GM23338 (cell line): ENCODE measurements around the gene GRID2.

Source experiments
- CREB1 ChIP-seq: fragments of 250-450 bp; sonication (Bioruptor Pico); IDR thresholded peaks from 2 replicates; pipeline ENCODE4 v1.5.0; 2020; ENCODE audit warnings: low read depth, mild to moderate bottlenecking, moderate library complexity
- CTCF ChIP-seq, 2 experiments: fragments of 200-600 bp in 1 of 2; sonication (generic) in 1 of 2; conservative IDR thresholded peaks; 2 replicates each; pipeline versions ENCODE4 v1.5.1 to v1.6.1; 2016 to 2017; ENCODE audit warnings: antibody characterized with exemption in 2 of 2, low read depth in 2 of 2, mild to moderate bottlenecking in 2 of 2, moderate library complexity in 1 of 2
- ETS1 ChIP-seq: IDR thresholded peaks from 2 replicates; pipeline ENCODE4 v1.6.1; 2016; ENCODE audit warnings: antibody characterized with exemption
- EZH2 ChIP-seq: fragments of 200-600 bp; sonication (generic); IDR thresholded peaks from one replicate; pipeline ENCODE4 v1.8.0; 2017; ENCODE audit warnings: antibody characterized with exemption, mild to moderate bottlenecking, low read depth; ENCODE audit not compliant: unreplicated experiment
- EZH2phosphoT487 ChIP-seq: fragments of 200-600 bp; sonication (generic); IDR thresholded peaks from one replicate; pipeline ENCODE4 v1.8.1; 2018; ENCODE audit warnings: antibody characterized with exemption; ENCODE audit not compliant: unreplicated experiment
- JUNB ChIP-seq: IDR thresholded peaks from one replicate; pipeline ENCODE4 v1.6.1; 2016; ENCODE audit warnings: antibody characterized with exemption; ENCODE audit not compliant: unreplicated experiment
- NANOG ChIP-seq: IDR thresholded peaks from 2 replicates; pipeline ENCODE4 v1.6.1; 2016; ENCODE audit warnings: antibody characterized with exemption, borderline replicate concordance
- POLR2AphosphoS5 ChIP-seq: IDR thresholded peaks from 2 replicates; pipeline ENCODE4 v1.6.1; 2016; ENCODE audit warnings: antibody characterized with exemption, low read depth
- REST ChIP-seq: IDR thresholded peaks from one replicate; pipeline ENCODE4 v1.6.1; 2018; ENCODE audit warnings: antibody characterized with exemption; ENCODE audit not compliant: unreplicated experiment
- ZNF114 ChIP-seq: fragments of 250-450 bp; sonication (Bioruptor Pico); IDR thresholded peaks from 2 replicates; pipeline ENCODE4 v1.5.0; 2020; ENCODE audit warnings: mild to moderate bottlenecking, moderate library complexity

GRCh38 chr4:93086356-93086755, 782.6 kb downstream of the GRID2 start:
- TF ChIP-seq CTCF (conservative IDR thresholded peaks at IDR 0.05; ENCODE audit: low read depth in 2 of 2) (no peak), EZH2phosphoT487 (no peak), EZH2 (no peak), REST (no peak), NANOG (no peak), POLR2AphosphoS5 (no peak), CREB1 (CRISPR knock-in tag) (no peak), ZNF114 (no peak), ETS1 (no peak), JUNB (no peak)
